Panc1 (cell line): ENCODE data around the gene HGF. TPM values are rescaled to one million over a fixed set of nuclear protein-coding genes. Genes with fewer than 3 reads are reported as not detected.
"Not testable (repeated sequence)": the region's sequence is repeated elsewhere in the genome, so short reads cannot be mapped to it uniquely, and the experiment has no call there.

ENCODE experiments used
- ATAC-seq: fragments of 200-7000 bp; cut with Tn5 transposase; 2 replicates; pipeline ENCODE4 v1.9.1; 2020; ENCODE audit warnings: mild to moderate bottlenecking, moderate library complexity
- BruUV-seq: library from RNA; stranded (reverse); fragments of 400-500 nt; replicated peaks from 2 replicates; lab custom pipeline; 2021; lab: Mats Ljungman, UMichigan
- CTCF ChIA-PET: fragments of 300-600 bp; sonication (Branson Sonifier 250); formaldehyde crosslinking; loops from one replicate; lab custom pipeline; 2022; ENCODE audit warnings: antibody characterized with exemption; lab: Charles Lee
- POLR2A ChIA-PET: fragments of 300-600 bp; sonication (Branson Sonifier 250); formaldehyde crosslinking; loops from one replicate; lab custom pipeline; 2022; ENCODE audit warnings: antibody characterized with exemption; lab: Charles Lee
- DNase-seq: peaks from one replicate; pipeline ENCODE4 v3.0.0-alpha.2; 2010; ENCODE audit warnings: low read depth, low spot score
- H3K27ac ChIP-seq: 2 replicates; pipeline ENCODE4 v1.5.1; 2011; ENCODE audit warnings: mild to moderate bottlenecking, low read length, inconsistent platforms
- H3K27me3 ChIP-seq: fragments of 200-500 bp; sonication (Bioruptor generic); 2 replicates; pipeline ENCODE4 v1.6.0; 2014; ENCODE audit warnings: low read length, inconsistent platforms; ENCODE audit not compliant: control insufficient read depth, insufficient read depth
- H3K36me3 ChIP-seq: fragments of 200-500 bp; sonication (Bioruptor generic); 2 replicates; pipeline ENCODE4 v1.5.1; 2014; ENCODE audit warnings: inconsistent platforms, mild to moderate bottlenecking, low read length, moderate library complexity; ENCODE audit not compliant: control insufficient read depth, insufficient read depth
- H3K4me1 ChIP-seq: 2 replicates; pipeline ENCODE4 v1.5.1; 2011; ENCODE audit warnings: inconsistent platforms, mild to moderate bottlenecking, low read length, moderate library complexity; ENCODE audit not compliant: control insufficient read depth, insufficient read depth
- H3K4me3 ChIP-seq, 2 experiments: 2 replicates each; pipeline ENCODE4 v1.5.1; 2011 to 2012; ENCODE audit warnings: low read depth in 2 of 2, low read length in 2 of 2, mild to moderate bottlenecking in 2 of 2, inconsistent platforms in 1 of 2, moderate library complexity in 1 of 2
- H3K9me3 ChIP-seq: fragments of 200-500 bp; sonication (Bioruptor generic); 2 replicates; pipeline ENCODE4 v1.5.1; 2014; ENCODE audit warnings: low read depth, mild to moderate bottlenecking, inconsistent platforms, low read length, moderate library complexity; ENCODE audit not compliant: control insufficient read depth, insufficient read depth
- CTCF ChIP-seq: fragments of 450-650 bp; IDR thresholded peaks from 2 replicates; pipeline ENCODE4 v1.5.1; 2017; ENCODE audit warnings: mild to moderate bottlenecking
- POLR2AphosphoS5 ChIP-seq: IDR thresholded peaks from 2 replicates; pipeline ENCODE4 v1.6.1; 2012; ENCODE audit warnings: mild to moderate bottlenecking, low read depth, low read length, moderate library complexity
- SIN3A ChIP-seq: IDR thresholded peaks from 2 replicates; pipeline ENCODE4 v1.6.1; 2012; ENCODE audit warnings: low read depth, mild to moderate bottlenecking, low read length, moderate library complexity, borderline replicate concordance; ENCODE audit not compliant: insufficient read depth
- TCF7L2 ChIP-seq: IDR thresholded peaks from 2 replicates; pipeline ENCODE4 v1.6.1; 2011; ENCODE audit warnings: mild to moderate bottlenecking, low read depth, low read length, inconsistent platforms
- in situ Hi-C: cut with HindIII; loops from 2 replicates; pipeline ENCODE4 v1.10.0; 2016; ENCODE audit warnings: low sequenced_read_pairs, low pct_unique_long_range_greater_than_20kb
- intact Hi-C: fragments of 100-400 bp; cut with micrococcal nuclease; formaldehyde crosslinking; loops from one replicate; pipeline ENCODE4 v1.10.0; 2022; ENCODE audit not compliant: unreplicated experiment
- total RNA-seq: library from RNA; stranded (reverse); gene quantifications from one replicate; pipeline ENCODE4 v1.2.1, GENCODE V29; 2021; ENCODE audit not compliant: unreplicated experiment
- TF ChIP-seq, protein P1 (sequence below), 2 experiments: IDR thresholded peaks; 2 replicates each; pipeline ENCODE4 v1.6.1; 2011 to 2012; ENCODE audit warnings: low read depth in 2 of 2, control low read depth in 1 of 2, low read length in 1 of 2, mild to moderate bottlenecking in 1 of 2, moderate library complexity in 1 of 2; ENCODE audit not compliant: insufficient read depth in 1 of 2

HGF gene
- total RNA-seq, 1 experiment from 2014 or later = 0.49 TPM

DNA sequence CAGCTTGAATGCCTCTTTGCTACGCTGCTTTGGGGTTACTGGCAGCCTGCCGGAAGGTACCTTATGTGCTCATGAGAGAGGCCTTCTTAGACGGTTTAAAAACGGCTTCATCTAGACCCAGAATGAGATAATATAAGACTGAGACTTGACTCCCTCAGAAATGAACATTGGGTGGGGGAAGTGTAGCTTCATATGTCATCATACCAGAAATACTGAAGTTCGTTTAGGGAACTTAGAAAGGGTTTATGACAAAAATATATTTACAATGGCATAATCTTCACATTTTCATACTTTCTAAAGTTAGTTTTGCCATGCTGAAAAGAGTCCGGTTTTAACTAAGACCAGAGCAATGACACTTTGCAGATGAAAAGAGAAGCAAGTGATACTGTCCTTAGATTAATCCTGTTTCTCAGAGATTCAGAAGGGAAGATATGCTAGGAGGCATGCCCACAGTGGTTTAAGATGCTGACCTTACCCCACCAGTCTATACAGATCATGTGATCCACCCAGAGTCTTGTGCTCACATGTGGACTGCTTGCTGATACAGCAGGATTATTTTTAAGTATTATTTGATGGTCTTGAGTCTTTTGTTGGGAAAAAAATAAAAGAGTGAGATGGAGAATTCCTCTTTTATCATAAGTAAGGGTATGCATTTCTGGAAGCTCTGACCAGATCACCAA is 40.8 kb upstream of the HGF start:
- DNase-seq (no peak), ATAC-seq (no peak)
- H3K36me3 ChIP-seq = no peaks in the 10 kb centered on the region
- H3K4me3 ChIP-seq = no peak overlapping the region
- POLR2A ChIA-PET = no interaction called here
- no peaks in the 10 kb centered on the region for H3K27me3 ChIP-seq
- CTCF ChIA-PET = no interaction called here
- in situ Hi-C loops = no loop called here
- no peaks in the 10 kb centered on the region for H3K4me1 ChIP-seq
- no peak overlapping the region for H3K27ac ChIP-seq
- TF ChIP-seq CTCF = no peak
- BruUV-seq = no TSS peak
- intact Hi-C loops = no loop called here
- H3K9me3 ChIP-seq = no peaks in the 10 kb centered on the region

GRCh38 chr7:81808310-81808709 is 38.5 kb upstream of the HGF start:
- H3K9me3 ChIP-seq, BruUV-seq, in situ Hi-C loops, H3K27ac ChIP-seq, H3K36me3 ChIP-seq, H3K4me3 ChIP-seq, H3K27me3 ChIP-seq, DNase-seq, CTCF ChIA-PET, ATAC-seq, H3K4me1 ChIP-seq, intact Hi-C loops: not testable (repeated sequence)
- POLR2A ChIA-PET = interaction anchor here (0.7 kb wide), 1 partner anchor 9 kb away, joined by 6 read pairs; no protein-coding TSS in a partner anchor

DNA sequence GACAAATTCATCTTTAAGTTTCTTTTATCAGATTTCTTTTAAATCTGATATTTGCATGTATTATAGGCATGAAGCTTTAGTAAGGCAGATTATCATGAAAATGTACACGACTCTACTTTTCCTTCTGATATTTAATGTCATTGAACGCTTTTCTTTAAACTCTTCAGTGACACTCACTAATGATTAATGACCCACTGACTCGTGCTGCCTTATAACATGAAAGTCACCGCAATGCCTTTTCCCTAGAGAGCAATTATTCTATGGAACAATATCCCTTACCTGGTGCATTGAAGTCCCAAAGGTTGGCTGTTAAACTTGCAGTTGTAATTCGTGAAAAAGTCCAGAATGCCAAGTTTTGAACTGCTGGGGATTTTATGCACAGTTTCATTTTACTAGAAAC is 33.4 kb upstream of the HGF start:
- Histone ChIP-seq H3K9me3 (no peaks in the 10 kb centered on the region), H3K36me3 (no peaks in the 10 kb centered on the region), H3K4me1 (no peaks in the 10 kb centered on the region), H3K27me3 (no peaks in the 10 kb centered on the region), H3K4me3 (no peak overlapping the region), H3K27ac (no peak overlapping the region)
- no peak for DNase-seq
- ATAC-seq = no peak
- POLR2A ChIA-PET = no interaction called here
- no peak for TF ChIP-seq CTCF
- TF ChIP-seq, protein P1, sequence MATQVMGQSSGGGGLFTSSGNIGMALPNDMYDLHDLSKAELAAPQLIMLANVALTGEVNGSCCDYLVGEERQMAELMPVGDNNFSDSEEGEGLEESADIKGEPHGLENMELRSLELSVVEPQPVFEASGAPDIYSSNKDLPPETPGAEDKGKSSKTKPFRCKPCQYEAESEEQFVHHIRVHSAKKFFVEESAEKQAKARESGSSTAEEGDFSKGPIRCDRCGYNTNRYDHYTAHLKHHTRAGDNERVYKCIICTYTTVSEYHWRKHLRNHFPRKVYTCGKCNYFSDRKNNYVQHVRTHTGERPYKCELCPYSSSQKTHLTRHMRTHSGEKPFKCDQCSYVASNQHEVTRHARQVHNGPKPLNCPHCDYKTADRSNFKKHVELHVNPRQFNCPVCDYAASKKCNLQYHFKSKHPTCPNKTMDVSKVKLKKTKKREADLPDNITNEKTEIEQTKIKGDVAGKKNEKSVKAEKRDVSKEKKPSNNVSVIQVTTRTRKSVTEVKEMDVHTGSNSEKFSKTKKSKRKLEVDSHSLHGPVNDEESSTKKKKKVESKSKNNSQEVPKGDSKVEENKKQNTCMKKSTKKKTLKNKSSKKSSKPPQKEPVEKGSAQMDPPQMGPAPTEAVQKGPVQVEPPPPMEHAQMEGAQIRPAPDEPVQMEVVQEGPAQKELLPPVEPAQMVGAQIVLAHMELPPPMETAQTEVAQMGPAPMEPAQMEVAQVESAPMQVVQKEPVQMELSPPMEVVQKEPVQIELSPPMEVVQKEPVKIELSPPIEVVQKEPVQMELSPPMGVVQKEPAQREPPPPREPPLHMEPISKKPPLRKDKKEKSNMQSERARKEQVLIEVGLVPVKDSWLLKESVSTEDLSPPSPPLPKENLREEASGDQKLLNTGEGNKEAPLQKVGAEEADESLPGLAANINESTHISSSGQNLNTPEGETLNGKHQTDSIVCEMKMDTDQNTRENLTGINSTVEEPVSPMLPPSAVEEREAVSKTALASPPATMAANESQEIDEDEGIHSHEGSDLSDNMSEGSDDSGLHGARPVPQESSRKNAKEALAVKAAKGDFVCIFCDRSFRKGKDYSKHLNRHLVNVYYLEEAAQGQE (IDR thresholded peaks at IDR 0.05; ENCODE audit: insufficient read depth in 1 of 2, low read depth in 2 of 2, low read length in 1 of 2) = no peak
- TF ChIP-seq TCF7L2 = no peak
- no peak for TF ChIP-seq POLR2AphosphoS5
- TF ChIP-seq SIN3A = no peak
- BruUV-seq = no TSS peak
- intact Hi-C loops = no loop called here
- in situ Hi-C loops = no loop called here
- CTCF ChIA-PET = no interaction called here
